HepG2 (cell line): ENCODE measurements around the gene ALDH4A1. TPM values are rescaled to one million over a fixed set of nuclear protein-coding genes. Genes with fewer than 3 reads are reported as not detected.

Source experiments
- FOXC1 ChIP-seq: sonication (generic); formaldehyde crosslinking; IDR thresholded peaks from 2 replicates; pipeline ENCODE4 v1.8.0; 2022; ENCODE audit warnings: mild to moderate bottlenecking, missing genetic modification reagents, borderline replicate concordance
- HNRNPL ChIP-seq: fragments of 200-400 bp; formaldehyde crosslinking; IDR thresholded peaks from 2 replicates; pipeline ENCODE4 v1.6.1; 2017; ENCODE audit warnings: mild to moderate bottlenecking, low read depth, low read length
- HOXA9 ChIP-seq: sonication (generic); formaldehyde crosslinking; IDR thresholded peaks from 2 replicates; pipeline ENCODE4 v1.8.1; 2022; ENCODE audit warnings: missing genetic modification reagents, mild to moderate bottlenecking, moderate library complexity, borderline replicate concordance
- REST ChIP-seq, 2 experiments: IDR thresholded peaks; 2 replicates each; pipeline ENCODE4 v1.6.1; 2011 to 2012; ENCODE audit warnings: low read length in 2 of 2, borderline replicate concordance in 1 of 2, low read depth in 1 of 2, mild to moderate bottlenecking in 1 of 2, moderate library complexity in 1 of 2
- SP4 ChIP-seq: sonication (generic); formaldehyde crosslinking; IDR thresholded peaks from 2 replicates; pipeline ENCODE4 v1.8.1; 2023; ENCODE audit warnings: mild to moderate bottlenecking, missing genetic modification reagents
- ZNF407 ChIP-seq: sonication (generic); formaldehyde crosslinking; IDR thresholded peaks from one replicate; pipeline ENCODE4 v1.5.1; 2020; ENCODE audit warnings: mild to moderate bottlenecking, missing genetic modification reagents; ENCODE audit errors: not compliant biosample characterization
- ZNF503 ChIP-seq: sonication (generic); formaldehyde crosslinking; IDR thresholded peaks from 2 replicates; pipeline ENCODE4 v1.4.0; 2020; ENCODE audit warnings: missing genetic modification reagents
- ZNF547 ChIP-seq: sonication (generic); formaldehyde crosslinking; IDR thresholded peaks from 2 replicates; pipeline ENCODE4 v1.5.1; 2020; ENCODE audit warnings: mild to moderate bottlenecking, missing genetic modification reagents
- ZSCAN21 ChIP-seq: sonication (generic); formaldehyde crosslinking; IDR thresholded peaks from 2 replicates; pipeline ENCODE4 v1.8.0; 2022; ENCODE audit warnings: mild to moderate bottlenecking, missing genetic modification reagents, moderate library complexity, borderline replicate concordance
- ZSCAN22 ChIP-seq: sonication (generic); formaldehyde crosslinking; IDR thresholded peaks from 2 replicates; pipeline ENCODE4 v1.4.0; 2020; ENCODE audit warnings: mild to moderate bottlenecking, missing genetic modification reagents
- polyA plus RNA-seq, 8 experiments: library from polyadenylated mRNA; depleted of rRNA in 3 of 8; stranded (reverse) in 7 of 8; unstranded in 1 of 8; fragments of >200 nt; fragmentation: Illumina TruSeq in 4 of 8; extraction: Trizol in 4 of 8; gene quantifications; 2 replicates each; pipeline versions ENCODE4 v1.2.1 to v1.2.3, GENCODE V29; 2011 to 2016; ENCODE audit warnings: low read depth in 4 of 8, missing spikeins in 1 of 8, mixed read lengths in 1 of 8; ENCODE audit not compliant: insufficient read depth in 1 of 8
- total RNA-seq, 5 experiments: library from RNA; depleted of rRNA; stranded (reverse); fragments of >200 nt; fragmentation: Illumina TruSeq; extraction: Trizol; gene quantifications; 2 replicates each; pipeline ENCODE4 v1.2.3, GENCODE V29; 2016; ENCODE audit warnings: low read depth in 1 of 5

The ALDH4A1 gene
- total and polyA plus RNA-seq, 2 of the 13 experiments (the other 11 are each of a cell fraction or from before 2014, with no cell fraction given), result 76.4 to 240 TPM

DNA sequence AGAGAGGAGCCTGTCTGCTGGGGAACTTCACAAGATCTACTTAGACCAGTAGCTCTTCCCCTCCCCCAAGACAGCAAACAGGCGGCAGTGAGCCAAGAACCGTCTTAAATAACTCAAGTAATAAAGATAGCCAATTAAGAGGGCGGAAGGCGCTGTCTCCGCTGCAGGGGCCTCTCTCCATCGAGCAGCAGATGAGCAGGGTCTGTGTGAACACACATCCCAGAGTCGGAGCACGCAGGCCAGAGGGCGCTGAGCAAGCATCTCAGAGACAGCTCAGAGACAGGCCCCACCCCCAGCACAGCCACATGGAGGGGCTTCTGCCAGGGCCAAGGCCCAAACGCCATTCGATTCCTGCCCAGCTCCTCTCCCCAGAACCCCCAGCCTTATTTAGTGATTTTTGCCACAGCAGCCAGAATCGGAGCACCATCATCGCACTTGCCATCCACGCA, 43.1 kb upstream of the ALDH4A1 start (continued):
- TF ChIP-seq ZSCAN22 (CRISPR knock-in tag) (no peak), HNRNPL (no peak), ZSCAN21 (CRISPR knock-in tag) (no peak), REST (IDR thresholded peaks at IDR 0.05; ENCODE audit: borderline replicate concordance in 1 of 2, low read depth in 1 of 2, low read length in 2 of 2) (no peak), ZNF407 (CRISPR knock-in tag) (no peak), ZNF503 (CRISPR knock-in tag) (no peak), ZNF547 (no peak), HOXA9 (CRISPR knock-in tag) (no peak), SP4 (no peak), FOXC1 (CRISPR knock-in tag) (no peak)
